HCT116 (cell line): ENCODE measurements around the gene ZNF469. TPM values are rescaled to one million over a fixed set of nuclear protein-coding genes. Genes with fewer than 3 reads are reported as not detected.

ENCODE experiments used
- ATAC-seq: fragments of 200-7000 bp; cut with Tn5 transposase; 2 replicates; pipeline ENCODE4 v1.9.1; 2020; ENCODE audit warnings: mild to moderate bottlenecking, moderate library complexity
- BruUV-seq: library from RNA; stranded (reverse); fragments of 400-500 nt; replicated peaks from 2 replicates; lab custom pipeline; 2021; lab: Mats Ljungman, UMichigan
- CTCF ChIA-PET: fragments of 300-600 bp; sonication (Branson Sonifier 250); formaldehyde crosslinking; loops from one replicate; lab custom pipeline; 2021; ENCODE audit warnings: antibody characterized with exemption; lab: Charles Lee
- POLR2A ChIA-PET: fragments of 300-600, 350-600 bp; sonication (Branson Sonifier 250); formaldehyde crosslinking; loops from one replicate; lab custom pipeline; 2021; ENCODE audit warnings: antibody characterized with exemption; lab: Charles Lee
- RAD21 ChIA-PET, 2 experiments: fragments of 300-600 bp; sonication (Branson Sonifier 250); formaldehyde crosslinking; loops; one replicate each; lab custom pipeline; 2023; ENCODE audit warnings: low total read pairs in 2 of 2; ENCODE audit not compliant: uncharacterized antibody in 2 of 2, unreplicated experiment in 2 of 2, low non-redundant PET in 1 of 2; lab: Charles Lee
- DNase-seq: peaks from one replicate; pipeline ENCODE4 v3.0.0-alpha.2; 2010; ENCODE audit warnings: low read depth, low spot score
- H2AFZ ChIP-seq: fragments of 200-600 bp; shearing (Covaris generic), sonication (generic); 2 replicates; pipeline ENCODE4 v1.6.1; 2017; ENCODE audit warnings: low read depth, mixed run types, mixed read lengths, antibody characterized with exemption, low read length; ENCODE audit not compliant: poor library complexity, severe bottlenecking
- H3K27ac ChIP-seq: 2 replicates; pipeline ENCODE4 v1.5.1; 2012; ENCODE audit warnings: low read depth, low read length
- H3K27me3 ChIP-seq: fragments of 200-600 bp; sonication (generic); 2 replicates; pipeline ENCODE4 v1.6.1; 2016; ENCODE audit warnings: mixed run types, low read length, mixed read lengths; ENCODE audit not compliant: insufficient read depth
- H3K36me3 ChIP-seq, 2 experiments: fragments of 200-500 bp in 1 of 2; fragments of 200-600 bp in 1 of 2; sonication (Bioruptor generic) in 1 of 2; sonication (generic) in 1 of 2; 2 replicates each; pipeline versions ENCODE4 v1.5.1 to v1.6.1; 2014 to 2016; ENCODE audit warnings: low read length in 2 of 2, inconsistent platforms in 1 of 2, mixed read lengths in 1 of 2, mixed run types in 1 of 2; ENCODE audit not compliant: insufficient read depth in 2 of 2, control insufficient read depth in 1 of 2
- H3K4me1 ChIP-seq, 2 experiments: fragments of 200-600 bp in 1 of 2; sonication (generic) in 1 of 2; 2 replicates each; pipeline versions ENCODE4 v1.5.1 to v1.6.1; 2012 to 2017; ENCODE audit warnings: low read length in 2 of 2, inconsistent platforms in 1 of 2, mild to moderate bottlenecking in 1 of 2, mixed read lengths in 1 of 2, mixed run types in 1 of 2, moderate library complexity in 1 of 2; ENCODE audit not compliant: insufficient read depth in 2 of 2, control insufficient read depth in 1 of 2
- H3K4me2 ChIP-seq: fragments of 200-600 bp; sonication (generic); 2 replicates; pipeline ENCODE4 v1.6.1; 2017; ENCODE audit warnings: mixed run types, low read length, mixed read lengths
- H3K4me3 ChIP-seq, 2 experiments: fragments of 200-600 bp in 1 of 2; sonication (generic) in 1 of 2; replicated peaks in 1 of 2; 2 replicates each; pipeline ENCODE4 v1.5.1; 2011 to 2016; ENCODE audit warnings: low read length in 2 of 2, control low read depth in 1 of 2, low read depth in 1 of 2, mild to moderate bottlenecking in 1 of 2, mixed read lengths in 1 of 2, mixed run types in 1 of 2
- H3K79me2 ChIP-seq: fragments of 200-600 bp; sonication (generic); 2 replicates; pipeline ENCODE4 v1.6.1; 2017; ENCODE audit warnings: mild to moderate bottlenecking, mixed run types, low read length, moderate library complexity, mixed read lengths; ENCODE audit not compliant: insufficient read depth
- H3K9ac ChIP-seq: fragments of 200-600 bp; sonication (generic); 2 replicates; pipeline ENCODE4 v1.6.1; 2016; ENCODE audit warnings: low read length, mixed read lengths
- H3K9me2 ChIP-seq: fragments of 200-600 bp; sonication (generic), shearing (Covaris generic); 2 replicates; pipeline ENCODE4 v1.6.1; 2017; ENCODE audit warnings: mixed run types, mild to moderate bottlenecking, moderate library complexity; ENCODE audit not compliant: insufficient read depth
- H3K9me3 ChIP-seq, 2 experiments: fragments of 200-500 bp in 1 of 2; fragments of 200-600 bp in 1 of 2; sonication (Bioruptor generic) in 1 of 2; sonication (generic) in 1 of 2; 2 replicates each; pipeline ENCODE4 v1.6.1; 2014 to 2017; ENCODE audit warnings: low read length in 2 of 2, mixed read lengths in 2 of 2, inconsistent platforms in 1 of 2, low read depth in 1 of 2, mild to moderate bottlenecking in 1 of 2, mixed run types in 1 of 2, moderate library complexity in 1 of 2; ENCODE audit not compliant: control insufficient read depth in 1 of 2, insufficient read depth in 1 of 2
- H4K20me1 ChIP-seq: fragments of 200-600 bp; sonication (generic), shearing (Covaris generic); 2 replicates; pipeline ENCODE4 v1.6.1; 2017; ENCODE audit warnings: mixed run types, mild to moderate bottlenecking, moderate library complexity; ENCODE audit not compliant: insufficient read depth
- ATF3 ChIP-seq: IDR thresholded peaks from 2 replicates; pipeline ENCODE4 v1.6.1; 2012
- CBX3 ChIP-seq: IDR thresholded peaks from 2 replicates; pipeline ENCODE4 v1.6.1; 2012; ENCODE audit warnings: low read depth
- CEBPB ChIP-seq: IDR thresholded peaks from 2 replicates; pipeline ENCODE4 v1.6.1; 2012; ENCODE audit warnings: low read depth
- CTCF ChIP-seq, 3 experiments: fragments of 200-600 bp in 1 of 3; sonication (generic) in 1 of 3; IDR thresholded peaks in 2 of 3; conservative IDR thresholded peaks in 1 of 3; 2 replicates each; pipeline ENCODE4 v1.5.1; 2012 to 2017; ENCODE audit warnings: low read depth in 2 of 3, low read length in 2 of 3, antibody characterized with exemption in 1 of 3, borderline replicate concordance in 1 of 3, control low read depth in 1 of 3, mild to moderate bottlenecking in 1 of 3, mixed read lengths in 1 of 3, mixed run types in 1 of 3, moderate library complexity in 1 of 3; ENCODE audit not compliant: insufficient read depth in 1 of 3
- ELF1 ChIP-seq: IDR thresholded peaks from 2 replicates; pipeline ENCODE4 v1.6.1; 2012; ENCODE audit warnings: low read depth, borderline replicate concordance
- EZH2 ChIP-seq: fragments of 200-600 bp; sonication (generic); IDR thresholded peaks from 2 replicates; pipeline ENCODE4 v1.6.1; 2017; ENCODE audit warnings: antibody characterized with exemption, mixed run types
- EZH2phosphoT487 ChIP-seq: fragments of 200-600 bp; IDR thresholded peaks from 2 replicates; pipeline ENCODE4 v1.6.1; 2018; ENCODE audit warnings: antibody characterized with exemption, borderline replicate concordance
- FOSL1 ChIP-seq: IDR thresholded peaks from 2 replicates; pipeline ENCODE4 v1.6.1; 2012; ENCODE audit warnings: low read depth
- MAX ChIP-seq: IDR thresholded peaks from 2 replicates; pipeline ENCODE4 v1.6.1; 2012
- POLR2A ChIP-seq: IDR thresholded peaks from 2 replicates; pipeline ENCODE4 v1.7.0; 2011; ENCODE audit warnings: borderline replicate concordance; ENCODE audit not compliant: insufficient read depth, insufficient read length; ENCODE audit errors: extremely low read depth
- POLR2AphosphoS5 ChIP-seq: IDR thresholded peaks from 2 replicates; pipeline ENCODE4 v1.6.1; 2011; ENCODE audit warnings: mild to moderate bottlenecking, low read depth, low read length, moderate library complexity
- RAD21 ChIP-seq: IDR thresholded peaks from 2 replicates; pipeline ENCODE4 v1.6.1; 2012; ENCODE audit warnings: low read depth, mild to moderate bottlenecking
- REST ChIP-seq: IDR thresholded peaks from 2 replicates; pipeline ENCODE4 v1.6.1; 2012; ENCODE audit warnings: low read depth
- SIN3A ChIP-seq: IDR thresholded peaks from 2 replicates; pipeline ENCODE4 v1.6.1; 2012; ENCODE audit warnings: low read depth
- SP1 ChIP-seq: IDR thresholded peaks from 2 replicates; pipeline ENCODE4 v1.6.1; 2012; ENCODE audit warnings: low read depth
- TCF7L2 ChIP-seq: IDR thresholded peaks from 2 replicates; pipeline ENCODE4 v1.7.0; 2011; ENCODE audit warnings: borderline replicate concordance, inconsistent platforms; ENCODE audit not compliant: insufficient read depth, insufficient read length; ENCODE audit errors: extremely low read depth
- ZNF274 ChIP-seq: fragments of 200-500 bp; sonication (Bioruptor generic); IDR thresholded peaks from 2 replicates; pipeline ENCODE4 v1.6.1; 2014; ENCODE audit warnings: mild to moderate bottlenecking, low read depth, low read length, inconsistent platforms
- intact Hi-C: fragments of 100-400 bp; cut with micrococcal nuclease; formaldehyde crosslinking; loops from 2 replicates; pipeline ENCODE4 v1.10.0; 2022
- total RNA-seq: library from RNA; stranded (reverse); gene quantifications from one replicate; pipeline ENCODE4 v1.2.1, GENCODE V29; 2021; ENCODE audit not compliant: unreplicated experiment

The ZNF469 gene
- total RNA-seq, 1 experiment from 2014 or later: 5.9 TPM

GRCh38 chr16:88351491-88352101 lies 31.2 kb upstream of the ZNF469 start:
- POLR2A ChIA-PET: no interaction called here
- Histone ChIP-seq H3K9me3 (no peaks in the 10 kb centered on the region), H3K9ac (no peak overlapping the region), H3K27me3 (no peaks in the 10 kb centered on the region), H3K4me2 (no peak overlapping the region), H3K79me2 (no peaks in the 10 kb centered on the region), H3K4me3 (no peak overlapping the region), H4K20me1 (no peaks in the 10 kb centered on the region), H3K4me1 (no peaks in the 10 kb centered on the region), H2AFZ (no peak overlapping the region), H3K27ac (no peak overlapping the region), H3K9me2 (no peaks in the 10 kb centered on the region), H3K36me3 (no peaks in the 10 kb centered on the region)
- intact Hi-C loops: no loop called here
- CTCF ChIA-PET: no interaction called here
- DNase-seq: no peak
- ATAC-seq: no peak
- RAD21 ChIA-PET: no interaction called here
- TF ChIP-seq CBX3: no peak
- no peak for TF ChIP-seq FOSL1
- no peak for TF ChIP-seq MAX
- TF ChIP-seq EZH2: no peak
- TF ChIP-seq CTCF (IDR thresholded peaks at IDR 0.05 in 2 of 3, conservative IDR thresholded peaks at IDR 0.05 in 1 of 3; ENCODE audit: borderline replicate concordance in 1 of 3, insufficient read depth in 1 of 3, low read depth in 2 of 3, low read length in 2 of 3): no peak
- no peak for TF ChIP-seq POLR2A
- TF ChIP-seq ELF1: no peak
- no peak for TF ChIP-seq TCF7L2
- TF ChIP-seq REST: no peak
- TF ChIP-seq EZH2phosphoT487: no peak
- no peak for TF ChIP-seq ZNF274
- TF ChIP-seq RAD21: no peak
- no peak for TF ChIP-seq SP1
- TF ChIP-seq POLR2AphosphoS5: no peak
- TF ChIP-seq CEBPB: no peak
- TF ChIP-seq SIN3A: no peak
- TF ChIP-seq ATF3: no peak
- BruUV-seq: no TSS peak
